IMR-90 (cell line): ENCODE measurements around the gene MMP20. TPM values are rescaled to one million over a fixed set of nuclear protein-coding genes. Genes with fewer than 3 reads are reported as not detected.

Source experiments
- ATAC-seq: fragments of 200-7000 bp; cut with Tn5 transposase; 2 replicates; pipeline ENCODE4 v1.9.1; 2020; ENCODE audit warnings: low read depth, mild to moderate bottlenecking, moderate library complexity
- BruUV-seq: library from RNA; stranded (reverse); fragments of 400-500 nt; replicated peaks from 2 replicates; lab custom pipeline; 2021; lab: Mats Ljungman, UMichigan
- CTCF ChIA-PET: fragments of 300-600 bp; formaldehyde crosslinking; extraction: SDS; loops from one replicate; lab custom pipeline; 2021; ENCODE audit warnings: antibody characterized with exemption; lab: Yijun Ruan, JAX
- POLR2A ChIA-PET: fragments of 300-600 bp; sonication (Branson Sonifier 250); formaldehyde crosslinking; loops from one replicate; lab custom pipeline; 2022; ENCODE audit warnings: antibody characterized with exemption; ENCODE audit not compliant: unreplicated experiment; lab: Charles Lee
- DNase-seq: peaks from one replicate; pipeline ENCODE4 v3.0.0; 2013
- H2AFZ ChIP-seq: replicated peaks from 2 replicates; pipeline ENCODE3; 2013; ENCODE audit warnings: low read length, mild to moderate bottlenecking; ENCODE audit not compliant: poor library complexity
- H2AK5ac ChIP-seq: 2 replicates; pipeline ENCODE4 v1.6.1; 2013; ENCODE audit warnings: low read depth, low read length, inconsistent platforms
- H2AK9ac ChIP-seq: replicated peaks from 2 replicates; pipeline ENCODE3; 2013; ENCODE audit warnings: mild to moderate bottlenecking, low read depth, low read length, moderate library complexity; ENCODE audit not compliant: poor library complexity
- H2BK120ac ChIP-seq: 2 replicates; pipeline ENCODE4 v1.6.1; 2013; ENCODE audit warnings: low read depth, low read length, inconsistent platforms
- H2BK15ac ChIP-seq: 3 replicates; pipeline ENCODE4 v1.6.1; 2013; ENCODE audit warnings: low read depth, low read length, inconsistent platforms
- H2BK20ac ChIP-seq: 2 replicates; pipeline ENCODE4 v1.6.1; 2013; ENCODE audit warnings: low read depth, mild to moderate bottlenecking, inconsistent platforms, low read length, moderate library complexity
- H2BK5ac ChIP-seq: 2 replicates; pipeline ENCODE4 v1.6.1; 2013; ENCODE audit warnings: mild to moderate bottlenecking, low read depth, low read length, inconsistent platforms; ENCODE audit not compliant: poor library complexity, severe bottlenecking
- H3K14ac ChIP-seq: replicated peaks from 2 replicates; pipeline ENCODE4 v1.6.1; 2013; ENCODE audit warnings: low read depth, low read length, inconsistent platforms
- H3K18ac ChIP-seq: 2 replicates; pipeline ENCODE4 v1.6.1; 2013; ENCODE audit warnings: low read depth, low read length, control low read depth
- H3K23ac ChIP-seq: 2 replicates; pipeline ENCODE4 v1.6.1; 2013; ENCODE audit warnings: low read depth, low read length, inconsistent platforms
- H3K27ac ChIP-seq: 2 replicates; pipeline ENCODE4 v1.5.1; 2013; ENCODE audit warnings: mild to moderate bottlenecking, control low read depth, low read length; ENCODE audit not compliant: insufficient read depth
- H3K27me3 ChIP-seq: 2 replicates; pipeline ENCODE4 v1.6.1; 2013; ENCODE audit warnings: low read length; ENCODE audit not compliant: control insufficient read depth, insufficient read depth
- H3K36me3 ChIP-seq: 2 replicates; pipeline ENCODE4 v1.6.1; 2013; ENCODE audit warnings: low read length, mixed read lengths; ENCODE audit not compliant: control insufficient read depth, insufficient read depth
- H3K4ac ChIP-seq: 2 replicates; pipeline ENCODE4 v1.6.1; 2013; ENCODE audit warnings: low read depth, low read length, inconsistent platforms
- H3K4me1 ChIP-seq: 2 replicates; pipeline ENCODE4 v1.6.1; 2013; ENCODE audit warnings: low read length, mixed read lengths; ENCODE audit not compliant: control insufficient read depth, insufficient read depth
- H3K4me2 ChIP-seq: 2 replicates; pipeline ENCODE4 v1.6.1; 2013; ENCODE audit warnings: low read depth, mild to moderate bottlenecking, control low read depth, low read length, moderate library complexity
- H3K4me3 ChIP-seq: 2 replicates; pipeline ENCODE4 v1.5.1; 2013; ENCODE audit warnings: low read depth, mild to moderate bottlenecking, control low read depth, low read length, moderate library complexity; ENCODE audit not compliant: insufficient read depth
- H3K56ac ChIP-seq: 2 replicates; pipeline ENCODE4 v1.6.1; 2013; ENCODE audit warnings: low read length, inconsistent platforms; ENCODE audit not compliant: insufficient read depth; ENCODE audit errors: extremely low read depth
- H3K79me1 ChIP-seq, 2 experiments: 2 replicates each; pipeline ENCODE4 v1.6.1; 2013; ENCODE audit warnings: low read length in 2 of 2, inconsistent platforms in 1 of 2, low read depth in 1 of 2
- H3K9ac ChIP-seq: 2 replicates; pipeline ENCODE4 v1.6.1; 2013; ENCODE audit warnings: low read depth, low read length, control low read depth
- H3K9me1 ChIP-seq: 2 replicates; pipeline ENCODE4 v1.6.1; 2013; ENCODE audit warnings: low read length, inconsistent platforms; ENCODE audit not compliant: insufficient read depth
- H3K9me3 ChIP-seq: 2 replicates; pipeline ENCODE4 v1.6.1; 2013; ENCODE audit warnings: low read length; ENCODE audit not compliant: control insufficient read depth, insufficient read depth
- H4K20me1 ChIP-seq: 2 replicates; pipeline ENCODE4 v1.6.1; 2013; ENCODE audit warnings: low read length, inconsistent platforms; ENCODE audit not compliant: insufficient read depth
- H4K5ac ChIP-seq: 2 replicates; pipeline ENCODE4 v1.6.1; 2013; ENCODE audit warnings: mild to moderate bottlenecking, low read depth, low read length, control low read depth
- H4K8ac ChIP-seq, 2 experiments: 2 replicates each; pipeline ENCODE4 v1.6.1; 2013; ENCODE audit warnings: low read depth in 2 of 2, low read length in 2 of 2, control low read depth in 1 of 2, inconsistent platforms in 1 of 2
- H4K91ac ChIP-seq: 2 replicates; pipeline ENCODE4 v1.6.1; 2013; ENCODE audit warnings: low read depth, low read length, inconsistent platforms; ENCODE audit not compliant: insufficient read depth
- CTCF ChIP-seq: conservative IDR thresholded peaks from 2 replicates; pipeline ENCODE4 v1.5.1; 2012; ENCODE audit warnings: mild to moderate bottlenecking, low read depth, low read length, improper control_type of control experiment
- ELK1 ChIP-seq: fragments of 150-350 bp; IDR thresholded peaks from 2 replicates; pipeline ENCODE4 v1.6.1; 2016; ENCODE audit warnings: low read depth, mild to moderate bottlenecking, low read length, moderate library complexity, borderline replicate concordance
- FOS ChIP-seq: fragments of 150-350 bp; IDR thresholded peaks from 2 replicates; pipeline ENCODE4 v1.6.1; 2016; ENCODE audit warnings: low read depth, low read length
- MAFK ChIP-seq: IDR thresholded peaks from 2 replicates; pipeline ENCODE4 v1.6.1; 2012; ENCODE audit warnings: low read depth, low read length, improper control_type of control experiment
- MAZ ChIP-seq: IDR thresholded peaks from 2 replicates; pipeline ENCODE4 v1.6.1; 2012; ENCODE audit warnings: low read depth, mild to moderate bottlenecking, low read length, improper control_type of control experiment, moderate library complexity, borderline replicate concordance
- POLR2A ChIP-seq: IDR thresholded peaks from 2 replicates; pipeline ENCODE4 v1.6.1; 2012; ENCODE audit warnings: mild to moderate bottlenecking, low read depth, low read length
- RCOR1 ChIP-seq: IDR thresholded peaks from 2 replicates; pipeline ENCODE4 v1.6.1; 2012; ENCODE audit warnings: mild to moderate bottlenecking, low read length, improper control_type of control experiment; ENCODE audit not compliant: insufficient replicate concordance
- WGBS, 2 experiments: methylation state at CpG; one replicate each; pipeline versions ENCODE4 v1.1.5 to v1.1.7; 2013; ENCODE audit warnings: missing lambda C conversion rate in 2 of 2; ENCODE audit not compliant: insufficient read length in 1 of 2; ENCODE audit errors: extremely low coverage in 2 of 2; 5-methylcytosine and 5-hydroxymethylcytosine counted together
- dilution Hi-C: fragments of 300-500 bp; cut with HindIII; formaldehyde crosslinking; loops from one replicate; pipeline ENCODE4 v1.14.3; 2018; ENCODE audit warnings: low sequenced_read_pairs; ENCODE audit not compliant: unreplicated experiment
- in situ Hi-C: fragments of 300-500 bp; cut with MboI; formaldehyde crosslinking; loops from 3 replicates; pipeline ENCODE4 v1.14.3; 2019; ENCODE audit warnings: low sequenced_read_pairs, inconsistent platforms, mixed read lengths
- intact Hi-C: fragments of 100-400 bp; cut with micrococcal nuclease; formaldehyde crosslinking; loops from 2 replicates; pipeline ENCODE4 v1.10.0; 2022
- polyA plus RNA-seq, 3 experiments: library from polyadenylated mRNA; depleted of rRNA; stranded (reverse); fragments of >200 nt; gene quantifications; 2 replicates each; pipeline ENCODE4 v1.2.3, GENCODE V29; 2012; ENCODE audit warnings: low replicate concordance in 1 of 3
- total RNA-seq: library from RNA; depleted of rRNA; stranded (reverse); fragments of >200 nt; gene quantifications from 2 replicates; pipeline ENCODE4 v1.2.3, GENCODE V29; 2012
- TF ChIP-seq, protein P1 (sequence below): fragments of 150-350 bp; IDR thresholded peaks from 2 replicates; pipeline ENCODE4 v1.6.1; 2017; ENCODE audit warnings: mild to moderate bottlenecking, antibody characterized with exemption, low read length, low read depth

Gene MMP20
- total and polyA plus RNA-seq, 2 of the 4 experiments (the other 2 are of a cell fraction), result not detected

- WGBS, 2 experiments, result no CpG with 5 or more reads among the region's 1 CpG
- BruUV-seq, result no TSS peak
- H3K36me3 ChIP-seq, result no peaks in the 10 kb centered on the region
- no peak overlapping the region for H2AFZ ChIP-seq
- no peak overlapping the region for H3K18ac ChIP-seq
- no peaks in the 10 kb centered on the region for H3K79me1 ChIP-seq
- no peak overlapping the region for H2BK15ac ChIP-seq
- no peak overlapping the region for H4K8ac ChIP-seq
- no peaks in the 10 kb centered on the region for H3K9me1 ChIP-seq
- H3K4me3 ChIP-seq, result no peak overlapping the region
- dilution Hi-C loops (no loop called here), in situ Hi-C loops (no loop called here), intact Hi-C loops (no loop called here)
- no peak overlapping the region for H3K56ac ChIP-seq
- H2BK5ac ChIP-seq, result no peak overlapping the region
- ATAC-seq (no peak), DNase-seq (no peak)
- H2BK120ac ChIP-seq, result no peak overlapping the region
- TF ChIP-seq RCOR1 (no peak), CTCF (no peak), MAZ (no peak), FOS (no peak), ELK1 (no peak), MAFK (no peak), POLR2A (no peak)
- TF ChIP-seq, protein P1, sequence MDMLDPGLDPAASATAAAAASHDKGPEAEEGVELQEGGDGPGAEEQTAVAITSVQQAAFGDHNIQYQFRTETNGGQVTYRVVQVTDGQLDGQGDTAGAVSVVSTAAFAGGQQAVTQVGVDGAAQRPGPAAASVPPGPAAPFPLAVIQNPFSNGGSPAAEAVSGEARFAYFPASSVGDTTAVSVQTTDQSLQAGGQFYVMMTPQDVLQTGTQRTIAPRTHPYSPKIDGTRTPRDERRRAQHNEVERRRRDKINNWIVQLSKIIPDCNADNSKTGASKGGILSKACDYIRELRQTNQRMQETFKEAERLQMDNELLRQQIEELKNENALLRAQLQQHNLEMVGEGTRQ, result no peak
- H3K27ac ChIP-seq, result no peak overlapping the region
- no peaks in the 10 kb centered on the region for H3K4me1 ChIP-seq
- no peak overlapping the region for H3K23ac ChIP-seq
- no peak overlapping the region for H3K14ac ChIP-seq
- no peak overlapping the region for H4K91ac ChIP-seq
- no peaks in the 10 kb centered on the region for H3K9me3 ChIP-seq
- no peak overlapping the region for H3K4me2 ChIP-seq
- H4K20me1 ChIP-seq, result no peaks in the 10 kb centered on the region
- H2AK5ac ChIP-seq, result no peak overlapping the region
- no peak overlapping the region for H4K5ac ChIP-seq
- H3K9ac ChIP-seq, result no peak overlapping the region
- POLR2A ChIA-PET, result no interaction called here
- no peaks in the 10 kb centered on the region; the same call in 1 of the 2 replicates for H3K27me3 ChIP-seq
- H3K4ac ChIP-seq, result no peak overlapping the region
- no peak overlapping the region for H2AK9ac ChIP-seq
- CTCF ChIA-PET, result no interaction called here
- no peak overlapping the region for H2BK20ac ChIP-seq
These were observed 98.1 kb downstream of the MMP20 start for GRCh38 chr11:102527041-102527440.
